GM19193 (cell line): ENCODE results near the gene CAV1.

Source experiments
- POLR2A ChIP-seq: IDR thresholded peaks from 4 replicates; pipeline ENCODE4 v1.6.1; 2011; ENCODE audit not compliant: insufficient read depth, insufficient read length; ENCODE audit errors: extremely low read depth

CAV1 gene

GRCh38 chr7:116521046-116521664 is 3.7 kb upstream of the CAV1 start:
- TF ChIP-seq POLR2A, result no peak

GRCh38 chr7:116522247-116522646 is 2.6 kb upstream of the CAV1 start:
- no peak for TF ChIP-seq POLR2A

GRCh38 chr7:116524221-116524608 is 621 bp upstream of the CAV1 start:
- TF ChIP-seq POLR2A, result no peak

GRCh38 chr7:116525298-116525912 is 569 bp downstream of the CAV1 start:
- TF ChIP-seq POLR2A, result no peak

- TF ChIP-seq POLR2A, result no peak
Observed at GRCh38 chr7:116525913-116526861, 1.4 kb downstream of the CAV1 start.

- TF ChIP-seq POLR2A, result no peak
Observed at GRCh38 chr7:116526897-116527296, 2.1 kb downstream of the CAV1 start.

GRCh38 chr7:116527521-116527920 is 2.7 kb downstream of the CAV1 start:
- TF ChIP-seq POLR2A, result no peak

GRCh38 chr7:116528008-116528789 is 3.4 kb downstream of the CAV1 start:
- TF ChIP-seq POLR2A, result no peak

GRCh38 chr7:116529250-116529649 is 4.4 kb downstream of the CAV1 start:
- no peak for TF ChIP-seq POLR2A

GRCh38 chr7:116530107-116530820 is 5.4 kb downstream of the CAV1 start:
- no peak for TF ChIP-seq POLR2A

GRCh38 chr7:116532102-116532688 is 7.4 kb downstream of the CAV1 start:
- TF ChIP-seq POLR2A, result no peak

GRCh38 chr7:116534790-116535189 is 10.0 kb downstream of the CAV1 start:
- TF ChIP-seq POLR2A, result no peak

- TF ChIP-seq POLR2A, result no peak
Observed at GRCh38 chr7:116535416-116535815, 10.6 kb downstream of the CAV1 start.

GRCh38 chr7:116538138-116538537 is 13.3 kb downstream of the CAV1 start:
- TF ChIP-seq POLR2A, result no peak
